ENCODE data around the gene GNAT2. TPM values are rescaled to one million over a fixed set of nuclear protein-coding genes. Genes with fewer than 3 reads are reported as not detected.
A peak's percentile ranks its signal among the peaks of the same experiment; 100 is the strongest.

Gene GNAT2
- total and polyA plus RNA-seq, 10 of the 15 experiments (the other 5 are each of a cell fraction or from before 2014, with no cell fraction given): 0.08 to 1.3 (median 0.41) TPM

DNA sequence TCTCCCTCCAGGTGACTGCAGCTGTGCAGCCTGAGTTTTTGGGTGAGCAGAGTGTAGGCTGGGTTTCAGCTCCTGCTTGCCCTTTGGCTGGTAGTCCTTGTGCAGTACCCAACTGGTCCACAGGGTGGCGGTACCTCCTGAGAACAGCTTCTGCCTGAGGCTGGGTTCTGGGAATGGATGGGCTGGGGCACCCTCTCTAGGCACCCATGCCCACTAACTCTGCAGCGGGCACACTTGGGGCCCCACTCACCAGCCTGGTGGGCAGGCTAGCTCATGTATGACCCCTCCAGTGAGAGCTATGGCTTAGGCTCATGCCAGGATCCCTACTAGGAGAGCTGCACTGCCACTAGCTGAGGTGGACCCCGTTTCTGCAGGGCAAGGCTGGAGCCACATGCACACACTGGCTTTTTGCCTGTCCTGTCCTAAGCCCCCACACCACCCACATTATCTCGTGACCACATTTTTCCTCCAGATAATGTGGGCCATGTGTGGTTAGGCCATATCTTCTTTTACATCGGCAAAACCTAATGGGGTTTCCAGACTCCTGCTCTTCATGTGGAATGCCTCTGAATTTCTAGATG, 21.0 kb upstream of the GNAT2 start (continued):
- TF ChIP-seq YY1 (IDR thresholded peaks at IDR 0.05; ENCODE audit: low read depth, low read length) (peak; percentile 57), KLF5 (IDR thresholded peaks at IDR 0.05; ENCODE audit: partially characterized antibody) (peak; percentile 58)
- TF ChIP-seq, protein P1, sequence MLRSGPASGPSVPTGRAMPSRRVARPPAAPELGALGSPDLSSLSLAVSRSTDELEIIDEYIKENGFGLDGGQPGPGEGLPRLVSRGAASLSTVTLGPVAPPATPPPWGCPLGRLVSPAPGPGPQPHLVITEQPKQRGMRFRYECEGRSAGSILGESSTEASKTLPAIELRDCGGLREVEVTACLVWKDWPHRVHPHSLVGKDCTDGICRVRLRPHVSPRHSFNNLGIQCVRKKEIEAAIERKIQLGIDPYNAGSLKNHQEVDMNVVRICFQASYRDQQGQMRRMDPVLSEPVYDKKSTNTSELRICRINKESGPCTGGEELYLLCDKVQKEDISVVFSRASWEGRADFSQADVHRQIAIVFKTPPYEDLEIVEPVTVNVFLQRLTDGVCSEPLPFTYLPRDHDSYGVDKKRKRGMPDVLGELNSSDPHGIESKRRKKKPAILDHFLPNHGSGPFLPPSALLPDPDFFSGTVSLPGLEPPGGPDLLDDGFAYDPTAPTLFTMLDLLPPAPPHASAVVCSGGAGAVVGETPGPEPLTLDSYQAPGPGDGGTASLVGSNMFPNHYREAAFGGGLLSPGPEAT (IDR thresholded peaks at IDR 0.05; ENCODE audit: low read depth): no peak

DNA sequence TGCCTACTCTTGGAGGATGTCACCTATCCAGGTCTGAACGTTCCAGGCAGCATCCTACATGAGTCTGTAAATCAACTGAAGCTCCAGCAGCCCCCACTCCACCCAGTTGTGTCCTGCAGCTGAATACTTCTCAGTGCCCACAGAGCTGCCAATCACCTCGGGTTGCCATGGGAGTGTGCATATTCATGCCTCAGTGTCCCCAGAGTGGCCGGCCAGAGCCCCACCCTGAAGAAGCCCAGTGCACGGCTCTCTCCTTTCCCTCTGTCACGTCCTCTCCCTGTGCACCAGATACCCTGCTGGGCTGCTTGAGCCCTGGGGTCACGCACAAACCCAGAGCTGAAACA, 20.4 kb upstream of the GNAT2 start:
- H4K20me1 ChIP-seq (ENCODE audit: control insufficient read depth, insufficient read depth): no peaks in the 10 kb centered on the region
- ChIA-PET SMC1A (ENCODE audit: uncharacterized antibody, unreplicated experiment) (interaction anchor here (0.7 to 9.1 kb wide), 29 partner anchors 9 to 372 kb away, joined by 3 to 117 read pairs (median 6); partner anchors contain the start of genes AHCYL1, AMPD2, EPS8L3 and GNAI3), RAD21 (ENCODE audit: unreplicated experiment) (interaction anchor here (0.6 to 7.3 kb wide), 36 partner anchors 10 to 392 kb away, joined by 3 to 106 read pairs (median 4); partner anchors contain the start of genes AHCYL1, AMPD2, ATXN7L2 and GNAI3), CTCF (interaction anchor here (0.6 to 10.7 kb wide), 80 partner anchors 10 to 477 kb away, joined by 3 to 299 read pairs (median 5); partner anchors contain the start of genes AHCYL1, AMPD2, CYB561D1 and GNAI3), POLR2A (interaction anchor here (0.6 to 3.2 kb wide), 9 partner anchors 11 to 98 kb away, joined by 3 to 13 read pairs (median 4); partner anchors contain the start of genes GNAI3 and GSTM1)
- no peaks in the 10 kb centered on the region for H3K79me2 ChIP-seq (ENCODE audit: control insufficient read depth, insufficient read depth, low read length)
- H3K27me3 ChIP-seq (replicated peaks in 1 of 2; ENCODE audit: control insufficient read depth in 2 of 2, insufficient read depth in 2 of 2, low read length in 1 of 2): no peaks in the 10 kb centered on the region
- WGBS (ENCODE audit: insufficient coverage, insufficient replicate concordance, low lambda C conversion rate, missing lambda C conversion rate): 36% methylated on average over 6 of the region's 6 CpGs
- peak overlapping the region; percentile 49 for H2AFZ ChIP-seq (ENCODE audit: control insufficient read depth, low read depth, low read length)
- FAIRE-seq: no peak
- no peak overlapping the region for H3K27ac ChIP-seq (ENCODE audit: control insufficient read depth, insufficient read depth)
- DNase-seq (ENCODE audit: low read depth, low spot score): no peak
- no peaks in the 10 kb centered on the region for H3K9me3 ChIP-seq (replicated peaks; ENCODE audit: control insufficient read depth, insufficient read depth, low read length)
- peaks cover 16% of the 10 kb centered on the region for H3K4me1 ChIP-seq (ENCODE audit: control insufficient read depth, insufficient read depth, low read length)
- ATAC-seq: peak; percentile 5
- H3K4me2 ChIP-seq (ENCODE audit: control insufficient read depth, insufficient read depth): no peak overlapping the region
- H3K36me3 ChIP-seq (ENCODE audit: control insufficient read depth in 2 of 2, insufficient read depth in 2 of 2, low read length in 1 of 2): no peaks in the 10 kb centered on the region
- H3K4me3 ChIP-seq: no peak overlapping the region
- intact Hi-C loops (cut with micrococcal nuclease; ENCODE audit: unreplicated experiment): loop anchor here (5.0 kb wide), 4 partner anchors 47 to 342 kb away; partner anchors contain the start of genes AHCYL1, GNAI3 and GSTM1
- in situ Hi-C loops (cut with MboI): loop anchor here (5.0 kb wide), 2 partner anchors 132 to 347 kb away; no protein-coding TSS in a partner anchor
- H3K9ac ChIP-seq (ENCODE audit: control insufficient read depth, insufficient read depth, low read length): no peak overlapping the region
- no TSS peak for BruUV-seq (replicated peaks)
- no peak for TF ChIP-seq RCOR1 (conservative IDR thresholded peaks at IDR 0.05; ENCODE audit: low read depth, low read length)
- TF ChIP-seq, protein P2, sequence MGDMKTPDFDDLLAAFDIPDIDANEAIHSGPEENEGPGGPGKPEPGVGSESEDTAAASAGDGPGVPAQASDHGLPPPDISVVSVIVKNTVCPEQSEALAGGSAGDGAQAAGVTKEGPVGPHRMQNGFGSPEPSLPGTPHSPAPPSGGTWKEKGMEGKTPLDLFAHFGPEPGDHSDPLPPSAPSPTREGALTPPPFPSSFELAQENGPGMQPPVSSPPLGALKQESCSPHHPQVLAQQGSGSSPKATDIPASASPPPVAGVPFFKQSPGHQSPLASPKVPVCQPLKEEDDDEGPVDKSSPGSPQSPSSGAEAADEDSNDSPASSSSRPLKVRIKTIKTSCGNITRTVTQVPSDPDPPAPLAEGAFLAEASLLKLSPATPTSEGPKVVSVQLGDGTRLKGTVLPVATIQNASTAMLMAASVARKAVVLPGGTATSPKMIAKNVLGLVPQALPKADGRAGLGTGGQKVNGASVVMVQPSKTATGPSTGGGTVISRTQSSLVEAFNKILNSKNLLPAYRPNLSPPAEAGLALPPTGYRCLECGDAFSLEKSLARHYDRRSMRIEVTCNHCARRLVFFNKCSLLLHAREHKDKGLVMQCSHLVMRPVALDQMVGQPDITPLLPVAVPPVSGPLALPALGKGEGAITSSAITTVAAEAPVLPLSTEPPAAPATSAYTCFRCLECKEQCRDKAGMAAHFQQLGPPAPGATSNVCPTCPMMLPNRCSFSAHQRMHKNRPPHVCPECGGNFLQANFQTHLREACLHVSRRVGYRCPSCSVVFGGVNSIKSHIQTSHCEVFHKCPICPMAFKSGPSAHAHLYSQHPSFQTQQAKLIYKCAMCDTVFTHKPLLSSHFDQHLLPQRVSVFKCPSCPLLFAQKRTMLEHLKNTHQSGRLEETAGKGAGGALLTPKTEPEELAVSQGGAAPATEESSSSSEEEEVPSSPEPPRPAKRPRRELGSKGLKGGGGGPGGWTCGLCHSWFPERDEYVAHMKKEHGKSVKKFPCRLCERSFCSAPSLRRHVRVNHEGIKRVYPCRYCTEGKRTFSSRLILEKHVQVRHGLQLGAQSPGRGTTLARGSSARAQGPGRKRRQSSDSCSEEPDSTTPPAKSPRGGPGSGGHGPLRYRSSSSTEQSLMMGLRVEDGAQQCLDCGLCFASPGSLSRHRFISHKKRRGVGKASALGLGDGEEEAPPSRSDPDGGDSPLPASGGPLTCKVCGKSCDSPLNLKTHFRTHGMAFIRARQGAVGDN (IDR thresholded peaks at IDR 0.05): no peak
- TF ChIP-seq, protein P3, sequence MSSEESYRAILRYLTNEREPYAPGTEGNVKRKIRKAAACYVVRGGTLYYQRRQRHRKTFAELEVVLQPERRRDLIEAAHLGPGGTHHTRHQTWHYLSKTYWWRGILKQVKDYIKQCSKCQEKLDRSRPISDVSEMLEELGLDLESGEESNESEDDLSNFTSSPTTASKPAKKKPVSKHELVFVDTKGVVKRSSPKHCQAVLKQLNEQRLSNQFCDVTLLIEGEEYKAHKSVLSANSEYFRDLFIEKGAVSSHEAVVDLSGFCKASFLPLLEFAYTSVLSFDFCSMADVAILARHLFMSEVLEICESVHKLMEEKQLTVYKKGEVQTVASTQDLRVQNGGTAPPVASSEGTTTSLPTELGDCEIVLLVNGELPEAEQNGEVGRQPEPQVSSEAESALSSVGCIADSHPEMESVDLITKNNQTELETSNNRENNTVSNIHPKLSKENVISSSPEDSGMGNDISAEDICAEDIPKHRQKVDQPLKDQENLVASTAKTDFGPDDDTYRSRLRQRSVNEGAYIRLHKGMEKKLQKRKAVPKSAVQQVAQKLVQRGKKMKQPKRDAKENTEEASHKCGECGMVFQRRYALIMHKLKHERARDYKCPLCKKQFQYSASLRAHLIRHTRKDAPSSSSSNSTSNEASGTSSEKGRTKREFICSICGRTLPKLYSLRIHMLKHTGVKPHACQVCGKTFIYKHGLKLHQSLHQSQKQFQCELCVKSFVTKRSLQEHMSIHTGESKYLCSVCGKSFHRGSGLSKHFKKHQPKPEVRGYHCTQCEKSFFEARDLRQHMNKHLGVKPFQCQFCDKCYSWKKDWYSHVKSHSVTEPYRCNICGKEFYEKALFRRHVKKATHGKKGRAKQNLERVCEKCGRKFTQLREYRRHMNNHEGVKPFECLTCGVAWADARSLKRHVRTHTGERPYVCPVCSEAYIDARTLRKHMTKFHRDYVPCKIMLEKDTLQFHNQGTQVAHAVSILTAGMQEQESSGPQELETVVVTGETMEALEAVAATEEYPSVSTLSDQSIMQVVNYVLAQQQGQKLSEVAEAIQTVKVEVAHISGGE (CRISPR knock-in tag; IDR thresholded peaks at IDR 0.05): no peak
- TF ChIP-seq, protein P4, sequence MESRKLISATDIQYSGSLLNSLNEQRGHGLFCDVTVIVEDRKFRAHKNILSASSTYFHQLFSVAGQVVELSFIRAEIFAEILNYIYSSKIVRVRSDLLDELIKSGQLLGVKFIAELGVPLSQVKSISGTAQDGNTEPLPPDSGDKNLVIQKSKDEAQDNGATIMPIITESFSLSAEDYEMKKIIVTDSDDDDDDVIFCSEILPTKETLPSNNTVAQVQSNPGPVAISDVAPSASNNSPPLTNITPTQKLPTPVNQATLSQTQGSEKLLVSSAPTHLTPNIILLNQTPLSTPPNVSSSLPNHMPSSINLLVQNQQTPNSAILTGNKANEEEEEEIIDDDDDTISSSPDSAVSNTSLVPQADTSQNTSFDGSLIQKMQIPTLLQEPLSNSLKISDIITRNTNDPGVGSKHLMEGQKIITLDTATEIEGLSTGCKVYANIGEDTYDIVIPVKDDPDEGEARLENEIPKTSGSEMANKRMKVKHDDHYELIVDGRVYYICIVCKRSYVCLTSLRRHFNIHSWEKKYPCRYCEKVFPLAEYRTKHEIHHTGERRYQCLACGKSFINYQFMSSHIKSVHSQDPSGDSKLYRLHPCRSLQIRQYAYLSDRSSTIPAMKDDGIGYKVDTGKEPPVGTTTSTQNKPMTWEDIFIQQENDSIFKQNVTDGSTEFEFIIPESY (IDR thresholded peaks at IDR 0.05): no peak
- TF ChIP-seq YY1 (IDR thresholded peaks at IDR 0.05; ENCODE audit: low read depth, low read length): no peak
- no peak for TF ChIP-seq LARP7 (IDR thresholded peaks at IDR 0.05)

All from GM12878 (cell line).